Gastrocnemius medialis (tissue), 4 donors: Measurements from ENCODE around the gene ATP6V1B1. TPM values are rescaled to one million over a fixed set of nuclear protein-coding genes. Genes with fewer than 3 reads are reported as not detected.
"Not testable (repeated sequence)": the region's sequence is repeated elsewhere in the genome, so short reads cannot be mapped to it uniquely, and the experiment has no call there.

Experiments
- ATAC-seq, 2 donors: fragments of 150-250 bp; one replicate each; pipeline ENCODE4 v1.9.1; 2016
- DNase-seq, 2 donors: peaks; one replicate each; pipeline ENCODE4 v3.0.0-alpha.2; 2019
- H3K27ac ChIP-seq, 4 donors: fragments of 200-600 bp; sonication (generic); 1 replicate in 1 of 4; 2 replicates in 3 of 4; pipeline ENCODE4 v1.5.1; 2016 to 2018; ENCODE audit warnings: mild to moderate bottlenecking in 2 of 4, moderate library complexity in 1 of 4
- H3K27me3 ChIP-seq, 3 donors: fragments of 200-600 bp; sonication (generic) in 2 of 3; 1 replicate in 1 of 3; 2 replicates in 2 of 3; pipeline versions ENCODE4 v1.5.1 to v1.6.0; 2016 to 2019; ENCODE audit warnings: mild to moderate bottlenecking in 1 of 3, moderate library complexity in 1 of 3
- H3K36me3 ChIP-seq, 2 donors: fragments of 200-600 bp; sonication (generic) in 1 of 2; one replicate each; pipeline ENCODE4 v1.5.1; 2017 to 2018
- H3K4me1 ChIP-seq, 2 donors: fragments of 200-600 bp; sonication (generic) in 1 of 2; one replicate each; pipeline ENCODE4 v1.5.1; 2016 to 2017; ENCODE audit warnings: mild to moderate bottlenecking in 2 of 2
- H3K4me3 ChIP-seq, 4 donors: fragments of 200-600 bp; sonication (generic) in 3 of 4; 1 replicate in 1 of 4; 2 replicates in 3 of 4; pipeline ENCODE4 v1.5.1; 2016 to 2019; ENCODE audit warnings: mild to moderate bottlenecking in 2 of 4
- H3K9me3 ChIP-seq, 3 donors: fragments of 200-600 bp; sonication (generic) in 2 of 3; 1 replicate in 1 of 3; 2 replicates in 2 of 3; pipeline ENCODE4 v1.5.1; 2016 to 2019
- CTCF ChIP-seq, 5 experiments: fragments of 450-650 bp in 3 of 5; fragments of 200-600 bp in 2 of 5; sonication (generic) in 2 of 5; IDR thresholded peaks in 4 of 5; conservative IDR thresholded peaks in 1 of 5; 1 replicate in 4 of 5; 2 replicates in 1 of 5; pipeline ENCODE4 v1.5.1; 2016 to 2019; ENCODE audit warnings: antibody characterized with exemption in 5 of 5, mild to moderate bottlenecking in 3 of 5, moderate library complexity in 3 of 5
- POLR2A ChIP-seq, 2 donors: fragments of 450-650 bp; IDR thresholded peaks; one replicate each; pipeline ENCODE4 v1.6.1; 2017; ENCODE audit warnings: antibody characterized with exemption in 2 of 2, mild to moderate bottlenecking in 2 of 2, moderate library complexity in 2 of 2
- in situ Hi-C, 4 donors: fragments of 200-750 bp; cut with MboI; loops; one replicate each; pipeline versions ENCODE4 v1.15.0 to v1.8.0; 2017; ENCODE audit warnings: low sequenced_read_pairs in 4 of 4
- intact Hi-C: fragments of 100-400 bp; cut with DNase I; formaldehyde crosslinking; loops from one replicate; pipeline ENCODE4 v1.15.1; 2023; ENCODE audit warnings: low total_unique reads
- total RNA-seq, 4 donors: library from RNA; depleted of rRNA; stranded (reverse); fragments of >200 nt; gene quantifications; one replicate each; pipeline versions ENCODE4 v1.1.0 to v1.2.3, GENCODE V29; 2016

Gene ATP6V1B1
- total RNA-seq, 4 donors from 2014 or later = 2.3 TPM; not detected in 3

GRCh38 chr2:71006323-71006722, 70.6 kb downstream of the ATP6V1B1 start:
- no peak for TF ChIP-seq POLR2A (IDR thresholded peaks at IDR 0.05)
- TF ChIP-seq CTCF (IDR thresholded peaks at IDR 0.05 in 4 of 5, conservative IDR thresholded peaks at IDR 0.05 in 1 of 5) = no peak
- no peak overlapping the region for H3K27ac ChIP-seq
- no peaks in the 10 kb centered on the region for H3K36me3 ChIP-seq
- H3K4me1 ChIP-seq = peaks cover 0 to under 1% of the 10 kb centered on the region in 2 donors
- H3K27me3 ChIP-seq = peaks cover 0 to 4% (median 0%) of the 10 kb centered on the region in 3 donors
- no peak overlapping the region for H3K4me3 ChIP-seq
- no peaks in the 10 kb centered on the region for H3K9me3 ChIP-seq
- in situ Hi-C loops = no loop called here
- no peak for DNase-seq
- no peak for ATAC-seq
- intact Hi-C loops = no loop called here

GRCh38 chr2:71006955-71007799, 71.5 kb downstream of the ATP6V1B1 start:
- DNase-seq = no peak
- no peaks in the 10 kb centered on the region for H3K36me3 ChIP-seq
- H3K27me3 ChIP-seq = peaks cover 0 to 6% (median 0%) of the 10 kb centered on the region in 3 donors
- TF ChIP-seq POLR2A (IDR thresholded peaks at IDR 0.05) (no peak), CTCF (IDR thresholded peaks at IDR 0.05 in 4 of 5, conservative IDR thresholded peaks at IDR 0.05 in 1 of 5) (no peak)
- in situ Hi-C loops = no loop called here
- no peaks in the 10 kb centered on the region for H3K9me3 ChIP-seq
- intact Hi-C loops = no loop called here
- H3K4me1 ChIP-seq = no peaks in the 10 kb centered on the region
- H3K27ac ChIP-seq = no peak overlapping the region
- no peak for ATAC-seq
- no peak overlapping the region for H3K4me3 ChIP-seq

- TF ChIP-seq CTCF (IDR thresholded peaks at IDR 0.05 in 4 of 5, conservative IDR thresholded peaks at IDR 0.05 in 1 of 5) = no peak
- TF ChIP-seq POLR2A (IDR thresholded peaks at IDR 0.05) = no peak
- Histone ChIP-seq H3K27me3 (peaks cover 0 to 6% (median 0%) of the 10 kb centered on the region in 3 donors), H3K4me1 (no peaks in the 10 kb centered on the region), H3K36me3 (no peaks in the 10 kb centered on the region), H3K9me3 (no peaks in the 10 kb centered on the region), H3K27ac (no peak overlapping the region), H3K4me3 (no peak overlapping the region)
- intact Hi-C loops = no loop called here
- no peak for DNase-seq
- ATAC-seq = no peak
- in situ Hi-C loops = no loop called here
Measured at GRCh38 chr2:71008342-71008741, 72.6 kb downstream of the ATP6V1B1 start.

- H3K4me1 ChIP-seq, intact Hi-C loops, in situ Hi-C loops, H3K9me3 ChIP-seq, DNase-seq, H3K27me3 ChIP-seq, H3K36me3 ChIP-seq, ATAC-seq, H3K27ac ChIP-seq, H3K4me3 ChIP-seq: not testable (repeated sequence)
Measured at GRCh38 chr2:71011786-71012185, 76.1 kb downstream of the ATP6V1B1 start.

Other genes starting within 250 kb of the ATP6V1B1 start
- under 1 TPM; 0.20 to 0.75 (median 0.48) TPM for gene ADD2, start 167.7 kb upstream of the ATP6V1B1 start, total RNA-seq
- not detected for gene FIGLA, start 145.3 kb upstream of the ATP6V1B1 start, total RNA-seq
- under 1 TPM in 1 of 4 donors, not detected in 3; 0.59 TPM for gene CLEC4F, start 115.3 kb upstream of the ATP6V1B1 start, total RNA-seq
- not detected for gene CD207, start 100.1 kb upstream of the ATP6V1B1 start, total RNA-seq
- gene VAX2, start 35.3 kb upstream of the ATP6V1B1 start, total RNA-seq = 1 to 10 TPM in 1 of 4 donors, under 1 TPM in 2, not detected in 1; 0.53 to 3.5 (median 0.55) TPM
- 1 to 10 TPM in 1 of 4 donors, under 1 TPM in 1, not detected in 2; 0.44 to 2.0 TPM for gene ANKRD53, start 42.7 kb downstream of the ATP6V1B1 start, total RNA-seq
- gene TEX261, start 59.0 kb downstream of the ATP6V1B1 start, total RNA-seq = 10 to 100 TPM; 34.0 to 54.2 (median 38.7) TPM
- gene NAGK, start 132.7 kb downstream of the ATP6V1B1 start, total RNA-seq = 10 to 100 TPM; 24.2 to 43.5 (median 41.2) TPM
- gene MCEE, start 194.3 kb downstream of the ATP6V1B1 start, total RNA-seq = 10 to 100 TPM in 3 of 4 donors, 1 to 10 TPM in 1; 10.0 to 20.2 (median 13.1) TPM
- 10 to 100 TPM; 27.8 to 49.1 (median 32.8) TPM for gene MPHOSPH10, start 194.7 kb downstream of the ATP6V1B1 start, total RNA-seq